Epithelial cell of proximal tubule (primary cell): ENCODE data around the gene TEN1. TPM values are rescaled to one million over a fixed set of nuclear protein-coding genes. Genes with fewer than 3 reads are reported as not detected.

Source experiments
- DNase-seq: peaks from one replicate; pipeline ENCODE4 v3.0.0-alpha.2; 2011; ENCODE audit warnings: low read depth
- H3K4me3 ChIP-seq: 2 replicates; pipeline ENCODE4 v1.5.1; 2011; ENCODE audit warnings: low read depth, mild to moderate bottlenecking, low read length
- CTCF ChIP-seq: conservative IDR thresholded peaks from 2 replicates; pipeline ENCODE4 v1.5.1; 2012; ENCODE audit warnings: low read depth, mild to moderate bottlenecking, low read length
- total RNA-seq: library from RNA; depleted of rRNA; stranded (reverse); fragments of >200 nt; gene quantifications from 2 replicates; pipeline ENCODE4 v1.2.3, GENCODE V29; 2015

The TEN1 gene
- total RNA-seq, 1 donor from 2014 or later: 41.6 TPM

DNA sequence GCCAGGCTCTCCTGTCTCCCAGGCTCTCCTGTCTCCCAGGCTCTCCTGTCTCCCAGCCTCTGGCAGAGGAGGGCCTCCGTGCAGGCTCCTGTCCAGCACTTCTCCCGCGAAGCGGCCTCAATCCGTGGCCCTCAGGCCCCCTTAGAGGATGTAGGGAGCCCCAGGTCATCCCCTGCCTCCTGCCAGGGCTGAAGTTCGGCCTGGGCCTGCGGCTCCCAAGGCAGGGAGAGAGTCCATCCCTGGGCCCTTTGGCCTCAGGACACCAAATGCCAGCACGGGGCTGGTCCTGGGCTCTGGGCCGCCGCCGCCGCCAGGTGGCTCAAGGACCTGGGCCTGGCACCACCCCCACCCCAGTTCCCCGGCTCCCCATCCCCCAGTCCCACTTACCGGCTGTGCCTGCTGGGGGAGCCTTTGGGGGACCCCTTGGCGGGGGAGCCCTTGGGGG, 47.7 kb downstream of the TEN1 start:
- peak overlapping the region; percentile 63 for H3K4me3 ChIP-seq
- TF ChIP-seq CTCF: peak; percentile 37
- DNase-seq: no peak

- peak within 1 kb of the TSS; percentile 63 for H3K4me3 ChIP-seq
- TF ChIP-seq CTCF: no peak
These were observed 48.3 kb downstream of the TEN1 start, which contains the start of gene EVPL for GRCh38 chr17:76027159-76027839. Gene EVPL (minus strand): TSS chr17:76027306. CDS start chr17:76027198, 108 bp downstream.

DNA sequence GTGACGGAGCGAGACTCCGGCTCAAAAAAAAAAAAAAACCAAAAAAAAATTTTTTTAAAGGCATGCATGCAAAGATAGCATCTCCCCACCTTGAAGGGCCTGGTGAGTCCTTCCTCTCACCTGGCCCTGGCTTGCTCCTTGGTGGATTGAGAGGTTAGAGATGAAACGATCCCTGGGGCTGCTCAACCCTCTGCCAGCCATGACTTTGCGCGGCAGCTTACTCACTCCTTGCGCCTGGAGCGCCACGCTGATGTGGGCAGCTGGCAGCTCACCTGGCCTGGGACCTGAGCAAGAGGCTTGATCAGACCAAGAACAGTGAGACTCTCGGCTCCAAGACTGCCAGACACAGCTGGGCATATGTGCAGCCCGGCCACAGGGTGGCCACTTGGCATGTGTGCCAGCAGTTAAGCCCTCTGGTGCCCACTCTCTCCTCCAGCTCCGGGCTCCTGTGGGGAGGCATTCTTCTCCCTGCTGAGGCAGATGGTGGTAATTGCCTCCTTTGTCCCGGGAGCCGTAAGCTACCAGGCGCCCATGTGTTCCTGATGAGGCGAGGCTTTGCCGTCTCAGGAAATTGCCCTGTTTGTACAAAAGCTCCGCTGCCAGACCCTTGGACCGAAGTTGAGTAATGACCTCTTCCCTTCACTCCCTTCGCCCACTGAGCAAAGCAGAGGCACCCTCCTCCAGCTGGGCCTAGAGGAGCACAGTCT, 53.2 kb downstream of the TEN1 start:
- TF ChIP-seq CTCF: peak; percentile 46
- H3K4me3 ChIP-seq: no peak overlapping the region
- DNase-seq: no peak

More at GRCh38 chr17:76027159-76027839, 48.3 kb downstream of the TEN1 start, which contains the start of gene EVPL:
- DNase-seq: no peak

DNA sequence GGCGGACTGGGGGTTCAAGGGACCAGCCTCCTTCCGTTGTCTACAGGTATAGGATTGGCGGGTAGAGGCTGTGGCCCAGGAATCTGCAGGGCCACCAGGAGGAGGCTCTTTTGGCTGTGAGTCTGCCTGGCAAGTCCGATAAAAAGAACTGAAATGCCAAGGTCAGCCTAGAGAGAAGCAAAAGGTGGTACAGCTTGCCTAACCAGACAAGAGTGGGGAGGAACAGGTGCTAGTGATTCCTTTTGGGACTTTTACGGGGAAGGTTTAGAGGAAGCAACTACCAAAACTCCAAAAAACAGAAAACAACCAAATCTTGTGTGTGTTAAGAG, 53.7 kb downstream of the TEN1 start:
- DNase-seq: no peak
- TF ChIP-seq CTCF: no peak
- no peak overlapping the region for H3K4me3 ChIP-seq

GRCh38 chr17:76033139-76033538, 54.1 kb downstream of the TEN1 start:
- H3K4me3 ChIP-seq: no peak overlapping the region
- DNase-seq: no peak
- TF ChIP-seq CTCF: no peak

- TF ChIP-seq CTCF: no peak
- H3K4me3 ChIP-seq: no peak overlapping the region
- no peak for DNase-seq
These were observed 55.6 kb downstream of the TEN1 start for GRCh38 chr17:76034428-76035350.
